Osteoblast (primary cell): ENCODE results near the gene VAV2. TPM values are rescaled to one million over a fixed set of nuclear protein-coding genes. Genes with fewer than 3 reads are reported as not detected.
A peak's percentile ranks its signal among the peaks of the same experiment; 100 is the strongest.

Experiments used
- DNase-seq: peaks from one replicate; pipeline ENCODE4 v3.0.0; 2011; ENCODE audit warnings: low spot score, mixed read lengths; ENCODE audit not compliant: insufficient read length; ENCODE audit errors: missing footprints
- H2AFZ ChIP-seq: 2 replicates; pipeline ENCODE4 v1.6.0; 2011; ENCODE audit warnings: mild to moderate bottlenecking, low read length
- H3K27ac ChIP-seq: 2 replicates; pipeline ENCODE4 v1.5.1; 2011; ENCODE audit warnings: mild to moderate bottlenecking, low read depth, low read length, moderate library complexity
- H3K27me3 ChIP-seq: 2 replicates; pipeline ENCODE4 v1.6.0; 2012; ENCODE audit warnings: mild to moderate bottlenecking, control low read depth, inconsistent platforms, low read length, moderate library complexity; ENCODE audit not compliant: insufficient read depth
- H3K36me3 ChIP-seq: 2 replicates; pipeline ENCODE4 v1.5.1; 2011; ENCODE audit warnings: mild to moderate bottlenecking, low read length, control low read depth, moderate library complexity; ENCODE audit not compliant: insufficient read depth
- H3K4me1 ChIP-seq: 2 replicates; pipeline ENCODE4 v1.5.1; 2011; ENCODE audit warnings: mild to moderate bottlenecking, low read length, control low read depth, moderate library complexity; ENCODE audit not compliant: insufficient read depth
- H3K4me2 ChIP-seq: 2 replicates; pipeline ENCODE4 v1.6.0; 2011; ENCODE audit warnings: mild to moderate bottlenecking, low read length; ENCODE audit not compliant: insufficient read depth
- H3K4me3 ChIP-seq: fragments of 200-600 bp; sonication (generic); 3 replicates; pipeline ENCODE4 v1.5.1; 2012; ENCODE audit warnings: mild to moderate bottlenecking, low read length, inconsistent platforms; ENCODE audit not compliant: insufficient read depth
- H3K79me2 ChIP-seq: 2 replicates; pipeline ENCODE4 v1.6.0; 2012; ENCODE audit warnings: mild to moderate bottlenecking, low read length, control low read depth, inconsistent platforms; ENCODE audit not compliant: insufficient read depth
- H3K9me3 ChIP-seq: 2 replicates; pipeline ENCODE4 v1.5.1; 2011; ENCODE audit warnings: low read depth, low read length, control low read depth
- H4K20me1 ChIP-seq: 2 replicates; pipeline ENCODE4 v1.6.0; 2012; ENCODE audit warnings: mild to moderate bottlenecking, low read length, control low read depth; ENCODE audit not compliant: insufficient read depth
- CTCF ChIP-seq: IDR thresholded peaks from 2 replicates; pipeline ENCODE4 v1.5.1; 2011; ENCODE audit warnings: mild to moderate bottlenecking, low read depth, low read length, moderate library complexity; ENCODE audit errors: extremely low read depth
- total RNA-seq: library from RNA; depleted of rRNA; stranded (reverse); fragments of >200 nt; gene quantifications from 2 replicates; pipeline ENCODE4 v1.2.3, GENCODE V29; 2012

VAV2 gene
- total RNA-seq, 1 donor, result 8.0 TPM

DNA sequence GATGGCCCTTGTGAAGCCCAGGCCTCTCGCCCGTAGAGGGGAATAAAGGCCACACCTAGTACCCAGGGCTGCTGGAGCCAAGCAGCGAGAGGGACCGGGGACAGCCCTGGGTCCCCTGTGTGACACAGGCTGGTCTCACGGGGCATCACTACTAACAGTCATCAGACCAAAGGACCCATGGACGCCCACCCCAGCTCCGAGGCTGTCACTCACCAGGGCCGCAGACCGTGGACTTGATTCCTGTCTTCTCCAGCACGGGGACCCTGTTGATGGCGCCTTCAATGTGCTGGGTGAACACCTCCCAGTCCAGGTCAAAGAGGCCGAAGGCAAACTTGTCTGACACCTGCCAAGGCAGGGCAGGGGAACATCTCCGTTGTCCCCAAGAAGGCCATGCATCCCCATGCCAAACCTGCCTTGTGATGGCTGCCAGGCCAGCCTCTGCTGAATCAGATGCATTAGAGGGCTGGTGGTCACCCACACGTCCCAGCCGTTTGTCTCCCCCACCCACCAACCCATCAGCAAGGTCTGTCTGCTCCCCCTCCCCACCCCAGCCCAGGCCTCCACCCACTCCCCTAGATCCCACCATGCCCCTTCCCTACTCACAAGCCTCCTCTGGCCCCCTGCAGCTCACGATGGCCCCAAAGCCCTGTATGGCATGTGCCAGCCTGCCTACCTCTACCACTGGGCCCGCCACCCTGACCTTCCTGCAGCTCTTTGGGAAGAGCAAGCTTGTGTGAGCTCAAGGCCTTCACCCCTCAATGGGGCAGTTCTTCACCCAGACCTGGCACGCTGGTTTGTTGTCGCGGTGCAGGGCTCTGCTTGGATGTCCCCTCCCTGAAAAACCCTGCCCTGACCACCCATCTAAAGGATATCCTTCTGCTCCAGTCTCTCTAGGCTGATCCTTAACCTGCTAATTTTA lies 274.8 kb downstream of the VAV2 start:
- Histone ChIP-seq H3K27ac (no peak overlapping the region), H3K4me1 (peaks cover 21% of the 10 kb centered on the region), H4K20me1 (no peaks in the 10 kb centered on the region), H3K36me3 (no peaks in the 10 kb centered on the region), H3K4me3 (no peak overlapping the region), H2AFZ (no peak overlapping the region), H3K79me2 (no peaks in the 10 kb centered on the region), H3K4me2 (no peak overlapping the region), H3K9me3 (no peaks in the 10 kb centered on the region), H3K27me3 (no peaks in the 10 kb centered on the region)
- TF ChIP-seq CTCF, result no peak
- DNase-seq, result peak; percentile 63

DNA sequence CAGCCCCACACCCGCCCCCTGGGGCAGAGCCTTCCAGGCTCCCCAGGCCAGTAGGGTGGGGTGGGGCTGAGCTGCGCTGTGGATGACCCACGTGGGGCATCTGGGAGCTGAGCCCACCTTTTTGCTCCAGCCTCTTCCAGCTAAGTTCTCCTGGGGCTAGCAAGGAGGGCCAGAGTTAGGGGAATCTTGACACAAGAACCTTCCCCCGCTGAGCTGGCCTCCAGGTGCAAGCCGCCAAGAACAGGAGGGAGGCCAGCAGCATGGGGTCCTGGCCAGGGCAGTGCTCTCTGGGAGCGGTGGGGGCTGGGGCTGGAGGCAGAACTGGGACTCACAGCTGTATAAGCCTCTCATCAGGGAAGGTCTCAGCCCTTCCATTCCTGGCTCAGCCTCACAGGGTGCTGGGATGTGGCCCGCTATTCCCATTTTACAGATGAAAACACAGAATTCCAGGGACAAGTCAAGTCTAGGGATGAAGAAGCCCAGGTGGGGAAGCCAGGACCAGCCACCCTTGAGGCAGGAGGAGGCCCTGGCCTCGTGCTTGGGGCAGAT lies 275.5 kb downstream of the VAV2 start:
- no peak overlapping the region for H3K4me2 ChIP-seq
- H3K4me1 ChIP-seq, result peaks cover 27% of the 10 kb centered on the region
- H3K27me3 ChIP-seq, result no peaks in the 10 kb centered on the region
- H4K20me1 ChIP-seq, result no peaks in the 10 kb centered on the region
- no peaks in the 10 kb centered on the region for H3K79me2 ChIP-seq
- H3K4me3 ChIP-seq, result no peak overlapping the region
- H3K36me3 ChIP-seq, result no peaks in the 10 kb centered on the region
- no peak for TF ChIP-seq CTCF
- DNase-seq, result no peak
- H3K27ac ChIP-seq, result no peak overlapping the region
- no peaks in the 10 kb centered on the region for H3K9me3 ChIP-seq
- no peak overlapping the region for H2AFZ ChIP-seq

GRCh38 chr9:133715866-133716563 lies 276.1 kb downstream of the VAV2 start:
- H3K9me3 ChIP-seq, result no peaks in the 10 kb centered on the region
- peaks cover 34% of the 10 kb centered on the region for H3K4me1 ChIP-seq
- peak; percentile 33 for TF ChIP-seq CTCF
- H3K27ac ChIP-seq, result peak overlapping the region; percentile 93
- peak overlapping the region; percentile 68 for H3K4me2 ChIP-seq
- no peaks in the 10 kb centered on the region for H3K27me3 ChIP-seq
- H3K4me3 ChIP-seq, result peak overlapping the region; percentile 25
- no peak overlapping the region for H2AFZ ChIP-seq
- H3K79me2 ChIP-seq, result no peaks in the 10 kb centered on the region
- no peaks in the 10 kb centered on the region for H3K36me3 ChIP-seq
- DNase-seq, result peak; percentile 88
- H4K20me1 ChIP-seq, result no peaks in the 10 kb centered on the region

- Histone ChIP-seq H3K9me3 (no peaks in the 10 kb centered on the region), H3K27me3 (no peaks in the 10 kb centered on the region), H3K36me3 (no peaks in the 10 kb centered on the region), H3K4me1 (peaks cover 38% of the 10 kb centered on the region), H2AFZ (peak overlapping the region; percentile 60), H3K4me2 (peak overlapping the region; percentile 68), H4K20me1 (no peaks in the 10 kb centered on the region), H3K4me3 (peak overlapping the region; percentile 25), H3K79me2 (no peaks in the 10 kb centered on the region), H3K27ac (peak overlapping the region; percentile 93)
- DNase-seq, result peak; percentile 91
- TF ChIP-seq CTCF, result no peak
These were observed 276.7 kb downstream of the VAV2 start for GRCh38 chr9:133715295-133715865.
